ENCODE measurements around the gene DNAH5.

DNAH5 gene

GRCh38 chr5:13746026-13746425 lies 198.5 kb downstream of the DNAH5 start:
- Histone ChIP-seq H3K4me1 (no peaks in the 10 kb centered on the region), H3K36me3 (no peaks in the 10 kb centered on the region), H3K27me3 (no peaks in the 10 kb centered on the region), H3K4me3 (no peak overlapping the region), H3K27ac (no peak overlapping the region), H3K9me3 (no peaks in the 10 kb centered on the region)
- TF ChIP-seq CTCF (IDR thresholded peaks at IDR 0.05) = no peak
- no peak for DNase-seq
- intact Hi-C loops (cut with DNase I; ENCODE audit: low total_unique reads) = no loop called here

DNA sequence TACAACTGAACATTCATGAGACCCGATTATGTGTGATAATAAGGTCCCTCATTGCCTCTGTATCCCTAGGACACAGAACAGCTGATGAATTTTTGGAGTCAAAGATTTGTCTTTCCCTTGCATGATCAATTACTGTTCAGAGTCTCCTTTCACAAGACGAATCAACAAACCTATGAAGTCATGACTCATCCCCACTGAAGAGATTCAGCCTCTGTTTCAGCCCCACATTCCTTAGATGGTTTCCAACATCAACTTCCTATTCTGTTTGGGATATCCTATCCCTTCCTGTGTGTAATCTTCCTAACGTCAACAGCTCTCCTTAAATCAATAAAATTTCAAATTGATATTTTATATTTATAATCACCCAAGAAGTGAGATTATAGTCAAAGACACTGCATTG lies 199.0 kb downstream of the DNAH5 start:
- intact Hi-C loops (cut with DNase I; ENCODE audit: low total_unique reads) = no loop called here
- TF ChIP-seq CTCF (IDR thresholded peaks at IDR 0.05) = no peak

GRCh38 chr5:13740471-13740870 lies 204.0 kb downstream of the DNAH5 start:
- Histone ChIP-seq H3K4me3 (no peak overlapping the region), H3K36me3 (no peaks in the 10 kb centered on the region), H3K27ac (no peak overlapping the region), H3K9me3 (no peaks in the 10 kb centered on the region), H3K27me3 (no peaks in the 10 kb centered on the region), H3K4me1 (no peaks in the 10 kb centered on the region)
- DNase-seq = no peak
- intact Hi-C loops (cut with DNase I; ENCODE audit: low total_unique reads) = no loop called here
- TF ChIP-seq CTCF (IDR thresholded peaks at IDR 0.05) = no peak

More for the DNA sequence above, 199.0 kb downstream of the DNAH5 start:
- no peaks in the 10 kb centered on the region for H3K4me1 ChIP-seq
- no peak overlapping the region for H3K4me3 ChIP-seq
- H3K36me3 ChIP-seq = no peaks in the 10 kb centered on the region
- no peaks in the 10 kb centered on the region for H3K27me3 ChIP-seq
- H3K27ac ChIP-seq = no peak overlapping the region
- no peak for DNase-seq
- no peaks in the 10 kb centered on the region for H3K9me3 ChIP-seq

DNA sequence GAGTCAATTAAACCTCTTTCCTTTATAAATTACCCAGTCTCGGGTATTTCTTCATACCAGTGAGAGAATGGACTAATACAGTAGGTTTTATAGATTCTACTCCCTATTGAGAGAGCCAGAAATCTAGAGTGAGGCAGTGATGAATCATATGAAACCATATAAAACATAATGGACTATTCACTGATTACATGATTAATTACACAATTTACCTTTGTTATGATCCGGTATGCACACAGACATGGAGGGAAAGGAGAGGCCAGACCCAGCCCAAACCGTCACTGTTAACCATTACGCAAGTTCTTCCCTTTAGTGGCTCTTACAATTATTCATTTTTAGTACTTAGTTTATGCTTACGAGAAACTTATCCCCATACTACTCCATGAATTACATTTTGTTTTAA lies 205.0 kb downstream of the DNAH5 start:
- H3K27ac ChIP-seq = no peak overlapping the region
- no peak for TF ChIP-seq CTCF (IDR thresholded peaks at IDR 0.05)
- H3K27me3 ChIP-seq = no peaks in the 10 kb centered on the region
- no peaks in the 10 kb centered on the region for H3K36me3 ChIP-seq
- H3K4me1 ChIP-seq = no peaks in the 10 kb centered on the region
- intact Hi-C loops (cut with DNase I; ENCODE audit: low total_unique reads) = no loop called here
- no peak for DNase-seq
- H3K9me3 ChIP-seq = no peaks in the 10 kb centered on the region
- H3K4me3 ChIP-seq = no peak overlapping the region

DNA sequence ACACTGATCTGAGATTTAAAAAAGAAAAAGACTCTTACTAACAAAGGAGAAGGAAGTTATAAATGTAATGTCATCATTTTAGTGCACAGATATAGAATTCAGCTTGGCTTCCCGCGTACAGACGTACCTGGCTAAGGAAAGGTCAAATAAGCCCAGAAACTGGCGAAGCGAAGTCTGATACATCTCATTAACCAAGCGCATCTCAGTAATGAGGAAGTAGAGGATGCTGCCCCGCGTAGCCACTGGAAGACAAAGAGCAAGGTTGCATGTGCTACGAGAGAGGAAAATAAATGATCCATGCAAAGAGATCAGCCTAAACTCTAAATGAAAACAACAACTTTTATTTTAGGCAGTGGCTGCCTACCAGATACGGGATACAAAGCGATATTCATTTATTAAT lies 208.8 kb downstream of the DNAH5 start:
- DNase-seq = no peak
- no peak for TF ChIP-seq CTCF (IDR thresholded peaks at IDR 0.05)
- H3K4me3 ChIP-seq = no peak overlapping the region
- no peaks in the 10 kb centered on the region for H3K9me3 ChIP-seq
- no peak overlapping the region for H3K27ac ChIP-seq
- intact Hi-C loops (cut with DNase I; ENCODE audit: low total_unique reads) = no loop called here
- H3K27me3 ChIP-seq = no peaks in the 10 kb centered on the region
- H3K4me1 ChIP-seq = no peaks in the 10 kb centered on the region
- H3K36me3 ChIP-seq = no peaks in the 10 kb centered on the region

- H3K4me3 ChIP-seq = no peak overlapping the region
- no peak overlapping the region for H3K27ac ChIP-seq
- DNase-seq = no peak
- H3K27me3 ChIP-seq = no peaks in the 10 kb centered on the region
- intact Hi-C loops (cut with DNase I; ENCODE audit: low total_unique reads) = no loop called here
- no peak for TF ChIP-seq CTCF (IDR thresholded peaks at IDR 0.05)
- H3K36me3 ChIP-seq = no peaks in the 10 kb centered on the region
- no peaks in the 10 kb centered on the region for H3K9me3 ChIP-seq
- H3K4me1 ChIP-seq = no peaks in the 10 kb centered on the region
These were observed 213.3 kb downstream of the DNAH5 start for GRCh38 chr5:13731121-13731628.

Measured in tibial artery (tissue), 4 donors.